ENCODE data around the gene CCDC106.

GRCh38 chr19:55603115-55603514, 44.9 kb upstream of the CCDC106 start:
- TF ChIP-seq, protein P1, sequence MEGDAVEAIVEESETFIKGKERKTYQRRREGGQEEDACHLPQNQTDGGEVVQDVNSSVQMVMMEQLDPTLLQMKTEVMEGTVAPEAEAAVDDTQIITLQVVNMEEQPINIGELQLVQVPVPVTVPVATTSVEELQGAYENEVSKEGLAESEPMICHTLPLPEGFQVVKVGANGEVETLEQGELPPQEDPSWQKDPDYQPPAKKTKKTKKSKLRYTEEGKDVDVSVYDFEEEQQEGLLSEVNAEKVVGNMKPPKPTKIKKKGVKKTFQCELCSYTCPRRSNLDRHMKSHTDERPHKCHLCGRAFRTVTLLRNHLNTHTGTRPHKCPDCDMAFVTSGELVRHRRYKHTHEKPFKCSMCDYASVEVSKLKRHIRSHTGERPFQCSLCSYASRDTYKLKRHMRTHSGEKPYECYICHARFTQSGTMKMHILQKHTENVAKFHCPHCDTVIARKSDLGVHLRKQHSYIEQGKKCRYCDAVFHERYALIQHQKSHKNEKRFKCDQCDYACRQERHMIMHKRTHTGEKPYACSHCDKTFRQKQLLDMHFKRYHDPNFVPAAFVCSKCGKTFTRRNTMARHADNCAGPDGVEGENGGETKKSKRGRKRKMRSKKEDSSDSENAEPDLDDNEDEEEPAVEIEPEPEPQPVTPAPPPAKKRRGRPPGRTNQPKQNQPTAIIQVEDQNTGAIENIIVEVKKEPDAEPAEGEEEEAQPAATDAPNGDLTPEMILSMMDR (IDR thresholded peaks at IDR 0.05) = no peak
- TF ChIP-seq, protein P2, sequence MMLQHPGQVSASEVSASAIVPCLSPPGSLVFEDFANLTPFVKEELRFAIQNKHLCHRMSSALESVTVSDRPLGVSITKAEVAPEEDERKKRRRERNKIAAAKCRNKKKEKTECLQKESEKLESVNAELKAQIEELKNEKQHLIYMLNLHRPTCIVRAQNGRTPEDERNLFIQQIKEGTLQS (CRISPR knock-in tag; conservative IDR thresholded peaks at IDR 0.05) = no peak
- TF ChIP-seq, protein P3, sequence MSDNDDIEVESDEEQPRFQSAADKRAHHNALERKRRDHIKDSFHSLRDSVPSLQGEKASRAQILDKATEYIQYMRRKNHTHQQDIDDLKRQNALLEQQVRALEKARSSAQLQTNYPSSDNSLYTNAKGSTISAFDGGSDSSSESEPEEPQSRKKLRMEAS (CRISPR knock-in tag; IDR thresholded peaks at IDR 0.05) = no peak
- no peak for TF ChIP-seq OVOL2 (CRISPR knock-in tag; IDR thresholded peaks at IDR 0.05; ENCODE audit: borderline replicate concordance)
- no peak for TF ChIP-seq NR1H2 (CRISPR knock-in tag; IDR thresholded peaks at IDR 0.05)
- TF ChIP-seq CREM (CRISPR knock-in tag; IDR thresholded peaks at IDR 0.05) = no peak
- TF ChIP-seq TEAD4 (CRISPR knock-in tag; IDR thresholded peaks at IDR 0.05) = no peak

Measured in WTC11 (cell line).